Stimulated activated naive B cell treated with anti-CD40 and anti-IgM and Interleukin-4, amounts not matched to agents 10 μg/mL and 1 μg/mL and 100 μg/mL, for 72 hours (primary cell): ENCODE measurements around the gene RAB6B.

ENCODE experiments used
- ATAC-seq, 2 donors: fragments of 150-1000 bp; cut with Tn5 transposase; replicated peaks; 2 replicates each; pipeline ENCODE4 v1.10.0; 2021; ENCODE audit warnings: moderate library complexity in 1 of 2
- DNase-seq: peaks from one replicate; pipeline ENCODE4 v3.0.0; 2021
- H3K27ac Mint-ChIP-seq: one replicate; pipeline ENCODE4 v1.8.0; 2022; ENCODE audit warnings: mild to moderate bottlenecking, mixed read lengths
- H3K27me3 Mint-ChIP-seq, 2 donors: one replicate each; pipeline ENCODE4 v1.8.0; 2022; ENCODE audit warnings: mixed read lengths in 2 of 2
- H3K36me3 Mint-ChIP-seq, 2 donors: one replicate each; pipeline ENCODE4 v1.8.0; 2022; ENCODE audit warnings: mixed read lengths in 2 of 2, mild to moderate bottlenecking in 1 of 2
- H3K4me1 Mint-ChIP-seq, 2 donors: one replicate each; pipeline ENCODE4 v1.8.0; 2022; ENCODE audit warnings: mixed read lengths in 2 of 2, mild to moderate bottlenecking in 1 of 2
- H3K4me3 Mint-ChIP-seq, 2 donors: one replicate each; pipeline ENCODE4 v1.8.0; 2022; ENCODE audit warnings: mild to moderate bottlenecking in 2 of 2, mixed read lengths in 2 of 2, moderate library complexity in 1 of 2
- H3K9me3 Mint-ChIP-seq, 2 donors: one replicate each; pipeline ENCODE4 v1.8.0; 2022; ENCODE audit warnings: mixed read lengths in 2 of 2, mild to moderate bottlenecking in 1 of 2

Gene RAB6B

DNA sequence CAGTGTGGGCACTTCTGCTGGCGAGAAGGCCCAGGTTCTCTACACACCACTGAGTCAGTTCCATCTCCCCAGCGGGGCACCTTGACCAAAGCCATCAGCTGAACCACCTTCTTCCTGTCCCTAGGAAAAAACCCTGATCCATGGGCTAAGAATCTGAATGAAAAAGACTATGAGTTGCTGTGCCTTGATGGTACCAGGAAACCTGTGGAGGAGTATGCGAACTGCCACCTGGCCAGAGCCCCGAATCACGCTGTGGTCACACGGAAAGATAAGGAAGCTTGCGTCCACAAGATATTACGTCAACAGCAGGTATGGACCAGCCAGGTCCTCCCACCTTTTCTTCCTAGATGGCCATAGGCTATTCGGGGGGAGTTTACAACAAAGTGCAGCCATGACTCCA is 120.4 kb downstream of the RAB6B start:
- Mint-ChIP-seq H3K36me3 (no peaks in the 10 kb centered on the region), H3K27me3 (peaks cover 32 to 36% of the 10 kb centered on the region in 2 donors), H3K4me1 (no peaks in the 10 kb centered on the region), H3K9me3 (no peaks in the 10 kb centered on the region), H3K4me3 (no peak overlapping the region), H3K27ac (no peak overlapping the region)
- ATAC-seq (no peak), DNase-seq (no peak)
